HT-29 (cell line): ENCODE measurements around the gene AFF3. TPM values are rescaled to one million over a fixed set of nuclear protein-coding genes. Genes with fewer than 3 reads are reported as not detected.
"Not testable (repeated sequence)": the region's sequence is repeated elsewhere in the genome, so short reads cannot be mapped to it uniquely, and the experiment has no call there.

Experiments
- DNase-seq: peaks from one replicate; pipeline ENCODE4 v3.0.0-alpha.2; 2015; ENCODE audit warnings: low spot score
- total RNA-seq: library from RNA; depleted of rRNA; stranded (reverse); fragments of >200 nt; shearing (Covaris generic); gene quantifications from 2 replicates; pipeline ENCODE4 v1.2.3, GENCODE V29; 2014; rRNA removed

AFF3 gene
- not detected in 2 replicates for total RNA-seq

- DNase-seq = no peak
Measured at GRCh38 chr2:100142393-100142792, at the start of gene AFF3. Gene AFF3, minus strand, starts transcription at chr2:100142590. Its CDS starts 38,136 bp downstream, at chr2:100104454.

- no peak for DNase-seq
Measured at GRCh38 chr2:100189387-100189786, 47.0 kb upstream of the AFF3 start.

GRCh38 chr2:100188326-100188725 is 45.9 kb upstream of the AFF3 start:
- DNase-seq = no peak

- DNase-seq = no peak
Measured at GRCh38 chr2:100186126-100186525, 43.7 kb upstream of the AFF3 start.

GRCh38 chr2:100185516-100185915 is 43.1 kb upstream of the AFF3 start:
- no peak for DNase-seq

- DNase-seq = no peak
Measured at GRCh38 chr2:100185105-100185504, 42.7 kb upstream of the AFF3 start.

- no peak for DNase-seq
Measured at GRCh38 chr2:100184055-100184737, 41.8 kb upstream of the AFF3 start.

- DNase-seq = no peak
Measured at GRCh38 chr2:100182494-100183361, 40.3 kb upstream of the AFF3 start.

- DNase-seq = no peak
Measured at GRCh38 chr2:100180503-100180902, 38.1 kb upstream of the AFF3 start.

- no peak for DNase-seq
Measured at GRCh38 chr2:100179806-100180205, 37.4 kb upstream of the AFF3 start.

- no peak for DNase-seq
Measured at GRCh38 chr2:100178864-100179263, 36.5 kb upstream of the AFF3 start.

- DNase-seq = peak; percentile 87
Measured at GRCh38 chr2:100178085-100178788, 35.8 kb upstream of the AFF3 start.

- DNase-seq = no peak
Measured at GRCh38 chr2:100176925-100177324, 34.5 kb upstream of the AFF3 start.

- no peak for DNase-seq
Measured at GRCh38 chr2:100174026-100174431, 31.6 kb upstream of the AFF3 start.

GRCh38 chr2:100166701-100167100 is 24.3 kb upstream of the AFF3 start:
- DNase-seq = no peak

GRCh38 chr2:100163605-100164004 is 21.2 kb upstream of the AFF3 start:
- no peak for DNase-seq

- no peak for DNase-seq
Measured at GRCh38 chr2:100161945-100162620, 19.7 kb upstream of the AFF3 start.

- no peak for DNase-seq
Measured at GRCh38 chr2:100160396-100160795, 18.0 kb upstream of the AFF3 start.

- DNase-seq = not testable (repeated sequence)
Measured at GRCh38 chr2:100151832-100152231, 9.4 kb upstream of the AFF3 start.

GRCh38 chr2:100151310-100151709 is 8.9 kb upstream of the AFF3 start:
- no peak for DNase-seq

- DNase-seq = no peak
Measured at GRCh38 chr2:100148883-100149282, 6.5 kb upstream of the AFF3 start.

GRCh38 chr2:100146657-100146960 is 4.2 kb upstream of the AFF3 start:
- no peak for DNase-seq
